GM10266 (cell line): ENCODE measurements around the gene CDK11A.
"Not testable (repeated sequence)": the region's sequence is repeated elsewhere in the genome, so short reads cannot be mapped to it uniquely, and the experiment has no call there.

Source experiments
- DNase-seq: peaks from one replicate; pipeline ENCODE4 v3.0.0; 2012; ENCODE audit errors: extremely low spot score
- TF ChIP-seq, protein P1 (sequence below): IDR thresholded peaks from 2 replicates; pipeline ENCODE4 v1.5.1; 2012; ENCODE audit warnings: mild to moderate bottlenecking, low read depth; ENCODE audit not compliant: control insufficient read depth, insufficient read depth; ENCODE audit errors: missing control alignments

The CDK11A gene

DNA sequence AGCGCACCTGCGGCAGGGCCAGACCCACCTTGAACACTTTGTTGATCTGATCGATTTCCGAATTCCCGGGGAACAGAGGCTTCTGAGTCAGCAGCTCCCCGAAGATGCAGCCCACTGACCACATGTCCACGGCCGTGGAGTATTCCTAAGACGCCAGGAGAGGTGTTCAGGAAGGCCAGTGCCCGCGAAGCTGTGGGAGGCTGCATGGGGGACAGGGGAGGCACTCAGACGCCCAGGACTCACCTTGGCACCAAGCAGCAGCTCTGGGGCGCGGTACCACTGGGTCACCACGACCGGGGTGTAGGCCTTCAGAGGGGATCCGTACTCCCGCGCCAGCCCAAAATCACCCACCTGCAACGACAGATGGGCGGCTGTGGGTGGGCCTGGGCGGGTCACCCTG lies 20.4 kb downstream of the CDK11A start:
- TF ChIP-seq, protein P1, sequence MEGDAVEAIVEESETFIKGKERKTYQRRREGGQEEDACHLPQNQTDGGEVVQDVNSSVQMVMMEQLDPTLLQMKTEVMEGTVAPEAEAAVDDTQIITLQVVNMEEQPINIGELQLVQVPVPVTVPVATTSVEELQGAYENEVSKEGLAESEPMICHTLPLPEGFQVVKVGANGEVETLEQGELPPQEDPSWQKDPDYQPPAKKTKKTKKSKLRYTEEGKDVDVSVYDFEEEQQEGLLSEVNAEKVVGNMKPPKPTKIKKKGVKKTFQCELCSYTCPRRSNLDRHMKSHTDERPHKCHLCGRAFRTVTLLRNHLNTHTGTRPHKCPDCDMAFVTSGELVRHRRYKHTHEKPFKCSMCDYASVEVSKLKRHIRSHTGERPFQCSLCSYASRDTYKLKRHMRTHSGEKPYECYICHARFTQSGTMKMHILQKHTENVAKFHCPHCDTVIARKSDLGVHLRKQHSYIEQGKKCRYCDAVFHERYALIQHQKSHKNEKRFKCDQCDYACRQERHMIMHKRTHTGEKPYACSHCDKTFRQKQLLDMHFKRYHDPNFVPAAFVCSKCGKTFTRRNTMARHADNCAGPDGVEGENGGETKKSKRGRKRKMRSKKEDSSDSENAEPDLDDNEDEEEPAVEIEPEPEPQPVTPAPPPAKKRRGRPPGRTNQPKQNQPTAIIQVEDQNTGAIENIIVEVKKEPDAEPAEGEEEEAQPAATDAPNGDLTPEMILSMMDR: no peak
- no peak for DNase-seq

DNA sequence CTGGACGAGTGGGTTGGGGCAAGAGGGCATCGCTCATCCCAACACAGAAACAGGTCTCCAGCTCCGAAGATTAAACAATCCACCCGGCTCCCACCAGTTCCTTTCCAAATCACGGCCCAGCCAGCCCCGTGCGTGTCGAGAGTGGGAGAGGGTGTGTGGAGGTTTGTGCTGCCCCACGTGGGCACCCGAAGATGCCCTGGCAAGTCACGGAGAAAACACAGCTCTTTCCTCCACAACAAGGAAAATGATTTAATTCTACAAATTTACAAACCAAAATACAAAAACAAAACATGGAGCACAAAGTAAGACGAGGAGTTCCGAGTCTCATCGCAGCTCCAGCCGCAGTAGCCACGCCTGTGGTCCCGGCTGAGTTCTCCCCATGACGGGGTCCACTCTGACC lies 21.7 kb downstream of the CDK11A start:
- not testable (repeated sequence) for DNase-seq

DNA sequence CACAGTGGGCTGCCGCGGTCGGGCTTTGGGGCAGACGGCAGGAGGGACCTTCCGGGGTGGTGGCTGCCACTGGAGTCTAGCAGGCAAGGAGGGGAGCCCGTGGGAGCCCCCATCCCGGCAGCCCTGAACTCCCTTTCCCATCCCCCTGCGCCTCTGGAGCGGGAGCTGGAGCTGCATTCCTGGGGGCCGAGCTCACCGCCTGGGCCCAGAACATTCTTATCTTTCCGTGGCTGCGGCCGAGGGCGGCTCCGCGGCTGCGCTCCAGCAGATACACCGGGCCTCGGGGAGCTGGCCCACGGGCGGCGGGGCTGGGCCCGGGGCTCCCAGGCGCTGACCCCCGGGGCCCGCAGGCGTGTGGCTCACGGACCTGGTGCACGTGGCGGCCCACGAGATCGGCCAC lies 23.6 kb downstream of the CDK11A start:
- not testable (repeated sequence) for DNase-seq

DNA sequence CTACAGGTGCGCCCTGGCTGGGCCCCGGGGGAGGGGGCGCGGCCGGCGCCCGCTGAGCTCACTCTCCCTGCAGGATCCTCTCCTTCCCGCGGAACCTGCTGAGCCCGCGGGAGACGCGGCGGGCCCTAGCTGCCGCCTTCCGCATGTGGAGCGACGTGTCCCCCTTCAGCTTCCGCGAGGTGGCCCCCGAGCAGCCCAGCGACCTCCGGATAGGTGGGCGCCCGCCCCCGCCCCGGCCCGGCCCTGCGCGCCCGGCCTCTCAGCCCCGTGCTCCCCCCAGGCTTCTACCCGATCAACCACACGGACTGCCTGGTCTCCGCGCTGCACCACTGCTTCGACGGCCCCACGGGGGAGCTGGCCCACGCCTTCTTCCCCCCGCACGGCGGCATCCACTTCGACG lies 24.1 kb downstream of the CDK11A start:
- DNase-seq: not testable (repeated sequence)

DNA sequence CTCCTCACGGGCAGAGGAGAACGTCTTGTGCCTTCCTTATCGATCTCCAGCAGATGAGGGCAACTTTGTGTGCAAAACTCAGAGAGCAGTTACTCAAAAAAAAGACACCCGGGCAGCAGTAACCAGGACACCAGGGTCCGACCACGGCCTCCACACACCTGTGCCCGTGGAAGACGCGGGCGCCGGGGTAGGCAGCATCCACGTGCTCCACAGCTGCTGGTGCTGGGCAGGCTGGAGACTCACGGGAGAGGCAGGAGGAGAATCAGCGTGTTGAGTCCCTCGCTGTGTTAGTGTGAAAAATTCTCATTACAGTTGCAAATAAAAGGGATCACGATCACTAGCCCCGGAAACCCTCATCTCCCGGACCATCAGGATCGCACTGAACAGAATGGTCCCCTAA lies 25.1 kb downstream of the CDK11A start:
- not testable (repeated sequence) for DNase-seq

DNA sequence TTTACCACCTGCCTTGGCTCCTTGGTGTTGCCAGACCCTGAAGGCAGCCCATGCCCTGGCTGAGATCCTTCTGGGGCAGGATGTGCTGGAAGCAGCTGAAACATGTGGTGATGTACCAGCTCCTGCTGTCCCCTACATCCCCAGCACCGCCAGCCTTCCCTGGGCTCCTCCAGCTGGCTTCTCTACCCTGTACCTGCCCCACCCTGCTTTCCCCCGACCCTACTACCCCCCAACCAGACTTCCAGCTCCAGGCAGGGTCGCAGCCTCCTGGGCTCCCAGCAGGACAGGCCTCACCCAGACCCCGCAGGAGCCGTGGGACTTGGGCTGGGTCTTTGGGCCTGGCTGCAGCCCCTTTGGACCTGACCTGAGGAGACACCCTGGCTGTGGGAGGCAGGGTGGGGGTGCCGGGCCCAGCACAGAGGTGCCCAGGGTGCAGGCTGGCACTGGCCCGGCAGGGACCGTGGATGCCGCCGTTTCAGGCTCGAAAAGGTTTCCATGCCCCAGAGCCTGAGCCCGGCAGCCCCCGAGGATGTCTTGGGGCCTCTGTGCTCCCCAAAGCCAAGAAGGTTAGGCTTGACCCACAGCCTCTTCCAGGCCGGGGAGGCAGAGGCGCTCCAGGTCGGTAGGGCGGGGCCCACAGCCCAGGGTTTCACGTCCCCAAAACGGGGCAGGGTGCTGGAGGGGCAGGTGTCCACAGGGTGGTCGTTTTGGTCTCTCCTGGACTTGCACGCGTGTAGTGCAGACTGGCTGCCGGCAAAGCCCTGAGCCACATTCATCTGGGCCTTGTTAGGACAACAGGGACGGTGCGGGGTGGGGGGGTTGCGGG lies 26.6 kb downstream of the CDK11A start:
- DNase-seq: not testable (repeated sequence)

DNA sequence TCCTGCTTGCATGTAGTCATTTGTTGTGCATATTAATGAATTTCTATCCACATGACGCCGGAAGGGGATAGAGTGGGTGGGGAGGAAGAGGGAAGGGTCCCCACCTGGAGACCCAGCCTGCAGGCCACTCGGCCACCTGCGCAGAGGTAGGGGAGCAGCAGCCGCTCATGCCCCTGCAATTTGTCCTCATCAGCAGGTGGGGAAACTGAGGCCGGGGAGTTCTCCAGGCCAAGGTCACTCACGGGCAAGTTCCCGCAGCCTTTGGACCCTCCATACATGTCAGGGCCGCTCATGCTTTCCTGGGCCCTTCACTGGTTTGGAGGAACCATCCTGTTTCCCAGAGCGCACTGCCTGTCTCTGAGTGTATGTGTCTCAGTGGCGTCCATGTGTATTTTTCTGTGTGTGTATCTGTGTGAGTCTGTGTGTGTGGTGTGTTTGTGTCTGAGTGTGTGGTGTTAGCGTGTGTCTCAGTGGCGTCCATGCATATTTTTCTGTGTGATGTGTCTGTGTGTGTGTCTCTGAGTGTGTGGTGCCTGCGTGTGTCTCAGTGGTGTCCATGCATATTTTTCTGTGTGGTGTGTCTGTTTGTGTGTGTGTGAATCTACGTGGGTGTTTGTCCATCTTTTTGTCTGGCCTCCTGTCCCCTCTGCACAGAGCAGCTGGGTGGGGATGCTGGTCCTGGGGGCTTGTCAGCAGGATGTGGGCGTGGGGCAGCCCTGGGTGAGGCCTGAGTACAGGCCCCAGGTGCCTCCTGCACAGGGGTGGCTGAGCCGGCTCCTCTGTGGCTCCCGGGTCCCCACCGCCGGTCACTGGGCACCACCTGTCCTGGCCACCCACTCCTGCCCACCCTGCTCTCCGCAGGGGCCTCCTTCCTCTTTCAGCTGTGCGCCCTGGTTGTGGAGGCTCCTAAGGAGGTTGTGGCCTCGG lies 27.5 kb downstream of the CDK11A start:
- not testable (repeated sequence) for DNase-seq

DNA sequence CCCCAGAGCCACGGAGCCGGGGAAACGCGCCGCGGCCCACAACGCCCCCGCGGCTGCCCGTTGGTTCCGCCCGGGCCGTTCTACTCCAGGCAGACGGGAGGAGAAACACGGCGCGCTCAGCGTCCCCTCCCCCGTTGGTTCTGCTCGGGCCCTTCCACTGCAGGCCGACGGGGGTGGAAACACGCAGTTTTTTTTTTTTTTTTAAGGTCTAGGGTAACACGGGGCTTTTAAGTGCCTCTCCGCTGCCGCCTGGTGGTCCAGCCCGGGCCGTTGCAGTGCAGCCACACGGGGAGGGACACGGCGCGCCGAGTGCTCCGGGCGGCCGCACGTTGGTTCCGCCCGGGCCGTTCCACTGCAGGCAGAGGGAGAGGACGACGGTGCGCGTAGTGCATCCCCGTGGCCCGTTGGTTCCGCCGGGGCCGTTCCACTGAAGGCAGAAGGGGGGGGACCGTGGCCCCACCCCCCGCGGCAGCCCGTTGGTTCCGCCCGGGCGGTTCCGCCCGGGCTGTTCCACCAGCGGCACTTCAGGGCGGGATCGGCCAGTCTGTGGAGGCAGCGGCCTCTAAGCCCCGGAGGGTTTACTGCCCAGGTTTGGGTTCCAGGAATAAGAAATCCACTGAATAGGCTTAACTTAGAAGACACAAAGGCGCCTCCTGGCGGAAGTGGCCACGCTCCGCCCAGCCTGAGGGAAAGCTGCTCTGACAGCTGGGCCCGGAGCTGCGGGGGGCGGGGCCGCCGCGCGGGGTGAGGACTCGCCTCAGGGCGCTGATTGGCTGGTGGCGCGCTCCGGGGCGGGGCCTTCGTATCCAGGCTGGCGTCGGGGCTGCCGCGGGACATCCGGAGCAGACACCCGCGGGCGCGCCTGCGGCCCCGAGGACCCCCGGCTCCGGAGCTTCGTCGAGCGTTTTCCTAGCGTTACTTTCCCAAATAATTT lies 31.2 kb downstream of the CDK11A start, which contains the start of gene SLC35E2B:
Gene SLC35E2B (minus strand): TSS at position 82 of the 934 bp plus-strand sequence. CDS start 16,096 bp downstream, outside the sequence.
- peak; percentile 58 for DNase-seq

DNA sequence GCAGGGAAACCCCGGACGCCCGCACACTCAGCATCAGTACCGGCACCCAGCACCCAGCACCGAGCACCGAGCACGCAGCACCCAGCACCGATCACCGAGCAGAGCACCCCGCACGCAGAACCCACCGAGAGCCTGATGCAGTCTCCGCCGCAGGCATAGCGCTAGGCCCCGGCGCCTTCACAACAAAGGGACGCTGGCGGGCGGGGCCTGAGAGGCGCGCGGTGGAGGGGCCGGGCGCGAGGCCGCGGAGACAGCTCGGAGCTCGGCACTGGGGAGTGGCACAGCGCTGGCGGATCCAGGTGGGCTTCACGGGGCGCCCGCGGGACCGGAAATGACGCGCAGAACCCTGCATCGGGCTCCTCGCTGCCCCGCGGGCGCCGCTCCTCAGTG lies 31.8 kb downstream of the CDK11A start:
- not testable (repeated sequence) for DNase-seq

DNA sequence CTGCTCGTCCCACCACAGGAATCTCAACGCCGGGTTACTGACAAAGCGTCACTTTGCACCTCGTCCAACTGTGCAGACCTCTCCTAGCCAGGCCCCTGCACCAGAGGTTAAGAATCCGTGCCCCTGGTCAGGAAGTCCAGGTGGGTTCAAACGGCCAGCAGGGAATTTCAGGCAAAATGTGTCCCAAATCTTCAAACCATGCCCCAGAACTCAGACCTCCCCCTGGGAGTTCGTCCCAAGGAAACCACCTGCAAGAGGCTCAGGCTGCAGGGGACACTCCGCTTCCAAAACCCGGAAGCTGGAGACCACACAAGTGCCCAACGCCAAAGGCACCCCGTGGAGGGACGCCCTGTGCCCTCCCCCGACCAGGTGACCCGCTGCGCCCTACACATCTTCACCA lies 32.7 kb downstream of the CDK11A start:
- not testable (repeated sequence) for DNase-seq

DNA sequence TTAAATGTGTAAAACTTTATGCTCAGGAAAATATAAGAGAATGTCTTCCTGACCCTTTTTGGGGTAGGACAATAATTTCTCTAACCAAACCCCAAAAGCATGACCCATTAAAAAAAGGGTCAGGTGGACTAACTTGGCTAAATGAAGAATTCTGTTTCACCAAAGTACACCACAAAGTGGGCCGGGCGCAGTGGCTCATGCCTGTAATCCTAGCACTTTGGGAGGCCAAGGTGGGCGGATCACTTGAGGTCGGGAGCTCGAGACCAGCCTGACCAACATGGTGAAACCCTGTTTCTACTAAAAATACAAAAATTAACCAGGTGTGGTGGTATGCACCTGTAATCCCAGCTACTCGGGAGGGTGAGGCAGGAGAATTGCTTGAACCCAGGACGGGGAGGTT lies 34.6 kb downstream of the CDK11A start:
- not testable (repeated sequence) for DNase-seq

DNA sequence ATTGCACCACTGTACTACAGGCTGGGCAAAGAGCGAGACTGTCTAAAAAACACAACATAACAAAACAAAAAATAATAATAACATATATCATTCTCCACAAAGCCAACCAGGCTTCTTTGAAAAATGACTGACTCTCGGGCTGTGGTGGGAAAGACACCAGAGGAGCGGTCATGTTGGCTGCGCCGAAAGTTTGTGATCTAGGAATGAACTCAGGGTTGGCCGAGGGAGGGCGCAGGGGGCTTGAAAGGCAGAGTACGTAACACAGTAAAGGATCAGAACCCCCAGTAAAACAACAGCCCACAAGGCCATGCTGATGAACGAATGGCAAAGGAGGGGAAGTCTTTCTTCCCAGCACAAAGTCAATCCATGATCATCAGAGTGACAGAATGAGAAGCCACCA lies 36.3 kb downstream of the CDK11A start:
- TF ChIP-seq, protein P1: no peak
- DNase-seq: peak; percentile 16
